Osteoblast (primary cell): Measurements from ENCODE around the gene NRN1. TPM values are rescaled to one million over a fixed set of nuclear protein-coding genes. Genes with fewer than 3 reads are reported as not detected.

Experiments used
- DNase-seq: peaks from one replicate; pipeline ENCODE4 v3.0.0; 2011; ENCODE audit warnings: low spot score, mixed read lengths; ENCODE audit not compliant: insufficient read length; ENCODE audit errors: missing footprints
- H2AFZ ChIP-seq: 2 replicates; pipeline ENCODE4 v1.6.0; 2011; ENCODE audit warnings: mild to moderate bottlenecking, low read length
- H3K27ac ChIP-seq: 2 replicates; pipeline ENCODE4 v1.5.1; 2011; ENCODE audit warnings: mild to moderate bottlenecking, low read depth, low read length, moderate library complexity
- H3K27me3 ChIP-seq: 2 replicates; pipeline ENCODE4 v1.6.0; 2012; ENCODE audit warnings: mild to moderate bottlenecking, control low read depth, inconsistent platforms, low read length, moderate library complexity; ENCODE audit not compliant: insufficient read depth
- H3K36me3 ChIP-seq: 2 replicates; pipeline ENCODE4 v1.5.1; 2011; ENCODE audit warnings: mild to moderate bottlenecking, low read length, control low read depth, moderate library complexity; ENCODE audit not compliant: insufficient read depth
- H3K4me1 ChIP-seq: 2 replicates; pipeline ENCODE4 v1.5.1; 2011; ENCODE audit warnings: mild to moderate bottlenecking, low read length, control low read depth, moderate library complexity; ENCODE audit not compliant: insufficient read depth
- H3K4me2 ChIP-seq: 2 replicates; pipeline ENCODE4 v1.6.0; 2011; ENCODE audit warnings: mild to moderate bottlenecking, low read length; ENCODE audit not compliant: insufficient read depth
- H3K4me3 ChIP-seq: fragments of 200-600 bp; sonication (generic); 3 replicates; pipeline ENCODE4 v1.5.1; 2012; ENCODE audit warnings: mild to moderate bottlenecking, low read length, inconsistent platforms; ENCODE audit not compliant: insufficient read depth
- H3K79me2 ChIP-seq: 2 replicates; pipeline ENCODE4 v1.6.0; 2012; ENCODE audit warnings: mild to moderate bottlenecking, low read length, control low read depth, inconsistent platforms; ENCODE audit not compliant: insufficient read depth
- H3K9me3 ChIP-seq: 2 replicates; pipeline ENCODE4 v1.5.1; 2011; ENCODE audit warnings: low read depth, low read length, control low read depth
- H4K20me1 ChIP-seq: 2 replicates; pipeline ENCODE4 v1.6.0; 2012; ENCODE audit warnings: mild to moderate bottlenecking, low read length, control low read depth; ENCODE audit not compliant: insufficient read depth
- total RNA-seq: library from RNA; depleted of rRNA; stranded (reverse); fragments of >200 nt; gene quantifications from 2 replicates; pipeline ENCODE4 v1.2.3, GENCODE V29; 2012
- TF ChIP-seq, protein P1 (sequence below): IDR thresholded peaks from 2 replicates; pipeline ENCODE4 v1.5.1; 2011; ENCODE audit warnings: mild to moderate bottlenecking, low read depth, low read length, moderate library complexity; ENCODE audit errors: extremely low read depth

The NRN1 gene
- total RNA-seq, 1 donor = 56.1 TPM

GRCh38 chr6:6004390-6004995, 2.2 kb downstream of the NRN1 start:
- TF ChIP-seq, protein P1, sequence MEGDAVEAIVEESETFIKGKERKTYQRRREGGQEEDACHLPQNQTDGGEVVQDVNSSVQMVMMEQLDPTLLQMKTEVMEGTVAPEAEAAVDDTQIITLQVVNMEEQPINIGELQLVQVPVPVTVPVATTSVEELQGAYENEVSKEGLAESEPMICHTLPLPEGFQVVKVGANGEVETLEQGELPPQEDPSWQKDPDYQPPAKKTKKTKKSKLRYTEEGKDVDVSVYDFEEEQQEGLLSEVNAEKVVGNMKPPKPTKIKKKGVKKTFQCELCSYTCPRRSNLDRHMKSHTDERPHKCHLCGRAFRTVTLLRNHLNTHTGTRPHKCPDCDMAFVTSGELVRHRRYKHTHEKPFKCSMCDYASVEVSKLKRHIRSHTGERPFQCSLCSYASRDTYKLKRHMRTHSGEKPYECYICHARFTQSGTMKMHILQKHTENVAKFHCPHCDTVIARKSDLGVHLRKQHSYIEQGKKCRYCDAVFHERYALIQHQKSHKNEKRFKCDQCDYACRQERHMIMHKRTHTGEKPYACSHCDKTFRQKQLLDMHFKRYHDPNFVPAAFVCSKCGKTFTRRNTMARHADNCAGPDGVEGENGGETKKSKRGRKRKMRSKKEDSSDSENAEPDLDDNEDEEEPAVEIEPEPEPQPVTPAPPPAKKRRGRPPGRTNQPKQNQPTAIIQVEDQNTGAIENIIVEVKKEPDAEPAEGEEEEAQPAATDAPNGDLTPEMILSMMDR = no peak
- Histone ChIP-seq H3K4me3 (peak overlapping the region; percentile 77), H3K79me2 (peaks cover 19% of the 10 kb centered on the region), H4K20me1 (no peaks in the 10 kb centered on the region), H3K27ac (peak overlapping the region; percentile 28), H3K4me2 (peak overlapping the region; percentile 94), H3K36me3 (no peaks in the 10 kb centered on the region), H3K27me3 (peaks cover 58% of the 10 kb centered on the region), H3K9me3 (no peaks in the 10 kb centered on the region), H3K4me1 (peaks cover 9% of the 10 kb centered on the region), H2AFZ (peak overlapping the region; percentile 85)
- peak; percentile 76 for DNase-seq

GRCh38 chr6:6003621-6004366, 2.9 kb downstream of the NRN1 start:
- Histone ChIP-seq H3K27ac (peak overlapping the region; percentile 28), H3K4me1 (peaks cover 9% of the 10 kb centered on the region), H3K4me2 (peak overlapping the region; percentile 94), H3K4me3 (peak overlapping the region; percentile 77), H4K20me1 (no peaks in the 10 kb centered on the region), H3K9me3 (no peaks in the 10 kb centered on the region), H3K36me3 (no peaks in the 10 kb centered on the region), H3K79me2 (peaks cover 19% of the 10 kb centered on the region), H3K27me3 (peaks cover 58% of the 10 kb centered on the region), H2AFZ (peak overlapping the region; percentile 85)
- DNase-seq = peak; percentile 88
- TF ChIP-seq, protein P1 = no peak

DNA sequence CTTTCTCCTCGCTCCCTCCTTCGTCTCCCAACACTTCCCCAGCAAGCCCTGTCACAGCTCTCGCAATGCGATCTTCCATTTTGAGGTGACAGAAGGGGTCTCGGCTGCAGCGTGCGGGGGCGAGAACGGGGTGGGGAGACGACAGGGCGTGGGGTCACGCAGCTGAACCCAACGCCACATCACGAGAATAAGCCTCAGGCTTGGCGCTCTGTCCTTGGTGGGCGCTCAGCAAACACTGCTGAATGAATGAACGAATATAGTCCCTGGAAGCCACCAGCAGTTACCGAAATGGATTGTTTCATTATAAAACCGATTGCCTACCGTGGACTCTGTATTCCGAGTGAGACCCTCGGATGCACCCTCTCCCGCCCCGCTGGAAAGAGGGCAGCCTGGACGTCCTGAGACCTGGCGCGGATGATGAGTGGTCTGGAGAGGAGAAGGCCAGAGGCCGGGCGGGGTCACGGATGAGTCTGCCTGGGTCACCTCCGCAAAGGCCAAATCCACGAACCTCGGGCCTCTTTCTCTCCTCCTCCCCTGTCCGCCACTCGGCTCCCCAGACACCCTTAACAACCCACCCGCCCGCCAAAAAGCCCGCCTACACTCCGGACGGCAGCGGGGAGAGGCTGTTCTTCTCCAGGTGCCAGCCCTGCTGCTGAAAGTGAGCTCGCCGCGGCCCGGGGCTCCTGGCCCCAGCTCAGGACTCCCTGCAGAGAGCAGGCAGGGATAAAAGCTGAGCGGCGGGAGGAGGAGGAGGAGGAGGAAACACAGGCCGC, 3.7 kb downstream of the NRN1 start:
- Histone ChIP-seq H3K9me3 (no peaks in the 10 kb centered on the region), H3K27ac (peak overlapping the region; percentile 28), H4K20me1 (no peaks in the 10 kb centered on the region), H3K27me3 (peaks cover 60% of the 10 kb centered on the region), H2AFZ (peak overlapping the region; percentile 85), H3K36me3 (no peaks in the 10 kb centered on the region), H3K4me1 (peaks cover 6% of the 10 kb centered on the region), H3K79me2 (peaks cover 19% of the 10 kb centered on the region), H3K4me2 (peak overlapping the region; percentile 94), H3K4me3 (peak overlapping the region; percentile 77)
- peak; percentile 86 for DNase-seq
- TF ChIP-seq, protein P1 = no peak
